ENCODE measurements around the gene CUX1. TPM values are rescaled to one million over a fixed set of nuclear protein-coding genes. Genes with fewer than 3 reads are reported as not detected.

The CUX1 gene
- total RNA-seq, 1 experiment from 2014 or later = 30.3 TPM

GRCh38 chr7:101935521-101936141 is 118.2 kb downstream of the CUX1 start:
- DNase-seq (ENCODE audit: low read depth) = no peak

- no peak for DNase-seq (ENCODE audit: low read depth)
Observed at GRCh38 chr7:101936223-101936610, 118.8 kb downstream of the CUX1 start.

DNA sequence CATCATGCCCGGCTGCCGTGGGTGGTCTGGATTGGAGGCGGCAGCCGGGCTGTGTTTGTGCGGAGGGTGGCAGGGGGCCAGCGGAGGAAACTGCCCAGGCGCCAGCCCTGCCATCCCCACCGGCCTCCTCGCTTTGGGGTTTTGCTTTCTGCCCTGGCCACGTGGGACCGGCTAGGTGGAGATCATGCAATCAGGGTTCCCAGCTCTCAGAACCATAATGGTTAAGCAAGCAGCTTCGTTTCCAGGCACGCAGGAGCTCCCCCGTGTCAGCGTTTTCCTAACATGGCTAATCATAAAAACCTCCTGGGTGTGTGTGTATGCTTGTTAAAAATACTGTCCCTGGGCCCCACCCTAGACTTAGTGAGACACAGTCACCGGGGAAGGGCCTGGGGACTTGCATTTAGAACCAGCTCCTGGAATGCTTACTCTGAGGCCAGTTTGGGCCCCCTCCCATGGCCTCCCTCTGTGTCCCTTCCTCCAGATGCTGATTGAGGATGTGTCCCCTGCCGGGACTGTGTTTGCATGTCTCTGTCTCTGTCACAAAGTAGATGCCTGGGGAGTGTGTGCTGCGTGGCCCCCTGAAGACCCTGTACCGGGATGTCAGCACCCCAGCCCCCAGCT is 119.3 kb downstream of the CUX1 start:
- DNase-seq (ENCODE audit: low read depth) = no peak

GRCh38 chr7:101937717-101938514 is 120.5 kb downstream of the CUX1 start:
- no peak for DNase-seq (ENCODE audit: low read depth)

- no peak for DNase-seq (ENCODE audit: low read depth)
Observed at GRCh38 chr7:101939136-101939695, 121.8 kb downstream of the CUX1 start.

DNA sequence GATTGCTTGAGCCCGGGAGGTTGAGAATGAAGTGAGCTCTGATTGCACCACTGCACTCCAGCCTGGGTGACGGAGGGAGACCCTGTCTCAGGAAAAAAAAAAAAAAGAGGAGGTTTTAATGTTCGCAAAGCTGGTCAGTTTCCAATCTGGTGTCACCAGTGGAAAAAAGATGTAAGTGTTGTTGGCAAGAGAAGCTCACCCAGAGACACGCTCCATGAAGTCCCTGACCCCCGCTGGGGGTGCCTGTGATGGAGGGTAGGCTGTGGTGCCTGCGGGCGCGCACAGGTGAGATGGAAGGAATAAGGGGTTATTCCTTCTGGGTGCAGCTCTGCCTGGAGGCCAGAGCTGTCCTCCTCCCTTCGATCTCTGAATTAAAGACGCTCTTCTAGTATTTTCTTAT is 122.7 kb downstream of the CUX1 start:
- no peak for DNase-seq (ENCODE audit: low read depth)

- DNase-seq (ENCODE audit: low read depth) = no peak
Observed at GRCh38 chr7:101940830-101941229, 123.4 kb downstream of the CUX1 start.

DNA sequence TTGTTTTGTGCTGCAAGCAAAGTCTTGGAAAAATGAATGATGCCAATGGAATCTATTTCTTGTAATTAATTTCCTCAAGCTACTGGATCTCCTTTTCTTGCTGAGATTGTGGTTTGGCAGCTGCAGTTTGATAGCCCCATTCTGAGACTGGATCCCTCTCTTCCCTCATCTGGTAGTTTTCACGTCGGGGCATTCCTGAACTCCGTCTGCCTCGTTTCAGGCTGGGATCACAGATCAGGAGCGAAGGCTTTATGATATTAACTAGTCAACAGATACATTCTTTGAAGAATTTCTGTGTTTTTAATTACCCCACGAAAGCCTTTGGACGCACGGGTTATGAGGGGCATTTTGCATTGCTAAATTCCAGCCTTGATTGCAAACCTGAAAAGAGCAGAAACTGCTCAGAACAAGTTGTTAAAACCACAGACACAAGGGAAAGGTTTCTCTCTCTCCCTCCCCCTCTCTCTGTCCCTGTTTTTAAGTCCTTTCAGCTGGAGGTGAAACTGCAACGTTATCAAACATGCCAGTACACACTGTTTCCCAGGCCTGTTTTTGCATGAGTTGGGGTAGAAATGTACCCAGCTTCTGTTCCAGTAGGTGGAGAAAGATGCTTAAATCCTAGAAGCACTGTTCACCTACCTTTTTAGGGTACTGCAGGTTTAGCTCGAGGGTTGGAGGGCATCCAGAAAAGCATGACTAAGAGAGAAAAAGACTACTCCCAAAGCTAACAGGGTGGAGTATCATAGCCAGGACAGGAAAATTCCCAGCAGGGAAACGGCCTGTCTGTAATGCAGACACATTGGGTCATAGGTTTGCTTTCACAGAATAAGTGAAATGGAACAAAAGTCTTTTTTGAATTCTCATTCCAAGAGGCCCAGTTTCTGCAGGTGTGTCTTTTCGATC is 124.3 kb downstream of the CUX1 start:
- peak; percentile 90 for DNase-seq (ENCODE audit: low read depth)

GRCh38 chr7:101942603-101943210 is 125.3 kb downstream of the CUX1 start:
- no peak for DNase-seq (ENCODE audit: low read depth)

- no peak for DNase-seq (ENCODE audit: low read depth)
Observed at GRCh38 chr7:101943306-101943705, 125.9 kb downstream of the CUX1 start.

GRCh38 chr7:101943889-101944600 is 126.6 kb downstream of the CUX1 start:
- no peak for DNase-seq (ENCODE audit: low read depth)

GRCh38 chr7:101944611-101945010 is 127.2 kb downstream of the CUX1 start:
- no peak for DNase-seq (ENCODE audit: low read depth)

DNA sequence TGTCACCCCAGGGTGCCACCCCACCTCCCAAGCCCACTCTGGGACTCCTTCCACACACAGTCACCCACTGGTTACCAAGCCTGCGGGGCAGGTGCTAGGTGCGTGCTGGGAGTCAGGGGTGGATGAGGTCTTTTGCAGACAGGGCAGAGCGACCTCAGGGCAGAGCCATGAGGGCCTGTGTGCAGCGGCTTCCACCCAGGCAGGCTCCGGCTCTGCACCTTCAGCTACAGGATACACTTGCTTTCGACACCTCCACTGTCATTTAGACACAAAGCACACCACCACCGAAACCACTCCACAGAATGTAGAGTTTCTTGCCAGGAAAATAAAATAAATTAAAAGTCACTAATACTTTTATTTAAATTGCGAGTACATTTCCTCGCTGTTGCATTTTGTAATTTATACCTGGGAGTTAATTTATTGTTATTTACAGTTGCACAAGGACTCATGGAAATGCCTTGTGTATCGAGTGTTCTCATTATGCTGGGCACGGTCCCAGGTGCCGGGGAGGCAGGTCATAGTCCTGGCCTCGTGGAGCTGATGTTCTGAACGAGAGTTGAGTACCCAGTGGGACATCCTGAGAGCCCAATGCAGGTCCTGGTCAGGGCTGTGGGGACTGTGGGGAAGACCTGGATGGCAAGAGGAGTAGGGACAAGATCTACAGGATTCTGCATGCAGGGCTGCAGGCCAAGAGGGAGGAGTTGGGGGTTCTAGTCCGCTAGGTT is 127.8 kb downstream of the CUX1 start:
- DNase-seq (ENCODE audit: low read depth) = no peak

DNA sequence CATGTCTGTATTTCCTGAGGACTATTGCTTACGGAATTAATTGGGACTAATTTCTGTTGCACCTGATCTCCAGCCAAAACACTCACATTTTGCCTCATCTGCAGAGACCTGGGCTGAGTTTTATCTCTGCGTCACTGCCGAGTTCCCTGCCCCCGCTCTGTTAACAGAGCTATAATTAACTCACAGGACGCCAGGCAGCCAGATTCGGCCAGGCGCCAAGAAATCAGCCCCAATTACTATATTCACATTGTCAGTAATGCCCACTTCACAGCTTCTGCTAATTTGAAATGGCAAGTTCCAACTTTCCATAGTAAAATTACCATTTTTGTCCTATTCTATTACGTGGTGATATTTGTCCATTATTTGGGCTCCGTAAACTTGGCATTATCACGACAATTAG is 130.5 kb downstream of the CUX1 start:
- peak; percentile 42 for DNase-seq (ENCODE audit: low read depth)

DNA sequence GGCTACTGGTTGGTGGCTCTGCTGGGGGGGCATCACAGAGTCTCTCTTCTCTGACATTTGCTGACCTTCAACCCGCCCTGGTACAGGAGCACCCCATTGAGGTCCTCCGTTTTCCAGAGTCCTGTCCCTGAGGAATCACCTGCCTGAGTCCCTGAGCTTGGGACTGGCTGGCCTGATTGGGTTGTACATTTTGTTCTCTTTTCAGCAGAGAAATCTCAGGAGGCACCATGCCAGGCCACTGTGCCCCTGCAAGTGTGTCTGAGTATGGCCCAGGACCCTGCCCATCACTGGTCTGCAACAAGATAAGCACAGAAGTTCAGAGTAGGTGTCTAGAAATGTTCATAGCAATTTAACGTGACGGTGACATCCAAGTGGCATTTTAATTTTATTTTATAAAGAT is 131.2 kb downstream of the CUX1 start:
- no peak for DNase-seq (ENCODE audit: low read depth)

DNA sequence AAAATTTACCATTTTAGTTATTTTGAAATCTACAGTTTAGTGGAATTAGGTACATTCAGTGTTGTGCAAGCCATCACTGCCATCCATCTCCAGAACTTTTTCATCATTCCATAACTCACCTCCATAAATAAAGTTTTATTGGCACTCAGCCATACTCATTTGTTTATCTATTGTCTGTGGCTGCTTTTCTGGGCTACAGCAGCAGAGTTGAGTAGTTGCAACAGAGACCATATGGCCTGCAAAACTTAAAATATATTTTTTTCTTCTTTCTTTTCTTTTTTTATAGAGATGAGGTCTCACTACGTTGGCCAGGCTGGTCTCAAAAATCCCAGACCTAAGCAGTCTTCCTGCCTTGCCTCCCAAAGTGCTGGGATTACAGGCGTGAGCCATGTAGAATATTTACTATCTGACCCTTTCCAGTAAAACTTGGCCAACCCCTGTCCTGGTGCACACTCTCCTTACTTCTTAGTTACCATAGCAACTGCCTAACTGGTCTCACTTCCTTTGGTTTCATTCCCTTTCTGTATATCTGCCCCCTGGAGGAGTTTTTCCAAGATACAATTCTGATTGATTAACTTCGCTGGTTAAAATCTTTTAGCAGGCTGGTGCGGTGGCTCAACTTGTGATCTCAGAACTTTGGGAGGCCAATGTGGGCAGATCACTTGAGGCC is 133.2 kb downstream of the CUX1 start:
- DNase-seq (ENCODE audit: low read depth) = no peak

GRCh38 chr7:101951757-101952156 is 134.3 kb downstream of the CUX1 start:
- no peak for DNase-seq (ENCODE audit: low read depth)

- DNase-seq (ENCODE audit: low read depth) = peak; percentile 77
Observed at GRCh38 chr7:101952355-101953247, 135.2 kb downstream of the CUX1 start.

Measured in Daoy (cell line).